HepG2 (cell line): ENCODE measurements around the gene COL5A2. TPM values are rescaled to one million over a fixed set of nuclear protein-coding genes. Genes with fewer than 3 reads are reported as not detected.

ENCODE experiments used
- ATAC-seq: fragments of 200-7000 bp; cut with Tn5 transposase; 3 replicates; pipeline ENCODE4 v1.9.1; 2020; ENCODE audit warnings: mild to moderate bottlenecking, moderate library complexity
- BruUV-seq: library from RNA; stranded (reverse); fragments of 400-500 nt; replicated peaks from 2 replicates; lab custom pipeline; 2021; lab: Mats Ljungman, UMichigan
- CTCF ChIA-PET: fragments of 300-600 bp; formaldehyde crosslinking; extraction: SDS; loops from one replicate; lab custom pipeline; 2021; ENCODE audit warnings: low total read pairs, inconsistent platforms, low intra/inter-chr PET ratio; lab: Yijun Ruan, JAX
- POLR2A ChIA-PET: fragments of 350-600 bp; sonication (Branson Sonifier 250); formaldehyde crosslinking; loops from one replicate; lab custom pipeline; 2020; ENCODE audit warnings: antibody characterized with exemption, inconsistent platforms; lab: Yijun Ruan, JAX
- DNase-seq: peaks from one replicate; pipeline ENCODE4 v3.0.0-alpha.2; 2015; ENCODE audit warnings: low spot score
- FAIRE-seq: peaks from 3 replicates; lab custom pipeline; 2011; peaks lifted over from hg19 to GRCh38; lab: Jason Lieb, UNC
- H2AFZ ChIP-seq: one replicate; pipeline ENCODE4 v1.6.1; 2011; ENCODE audit warnings: low read length, inconsistent platforms
- H3K27ac ChIP-seq: fragments of 300-600 bp; 3 replicates; pipeline ENCODE4 v1.8.0; 2011; ENCODE audit warnings: mixed run types, mild to moderate bottlenecking, mixed read lengths, low read length, inconsistent platforms; ENCODE audit not compliant: insufficient read depth; ENCODE audit errors: extremely low read length
- H3K27me3 ChIP-seq, 2 experiments: fragments of 200-600 bp in 1 of 2; 2 replicates in 1 of 2; 3 replicates in 1 of 2; pipeline versions ENCODE4 v1.6.0 to v1.8.0; 2011; ENCODE audit warnings: low read length in 2 of 2, mild to moderate bottlenecking in 2 of 2, moderate library complexity in 2 of 2, inconsistent platforms in 1 of 2; ENCODE audit not compliant: insufficient read depth in 2 of 2, control insufficient read depth in 1 of 2
- H3K36me3 ChIP-seq, 2 experiments: fragments of 200-600 bp in 1 of 2; replicated peaks in 1 of 2; 2 replicates in 1 of 2; 3 replicates in 1 of 2; pipeline versions ENCODE4 v1.5.1 to v1.8.0; 2011; ENCODE audit warnings: low read length in 2 of 2, inconsistent platforms in 1 of 2; ENCODE audit not compliant: insufficient read depth in 2 of 2, control insufficient read depth in 1 of 2
- H3K4me1 ChIP-seq: 2 replicates; pipeline ENCODE4 v1.5.1; 2012; ENCODE audit warnings: low read length, inconsistent platforms; ENCODE audit not compliant: insufficient read depth
- H3K4me2 ChIP-seq: 2 replicates; pipeline ENCODE4 v1.6.0; 2011; ENCODE audit warnings: low read depth, low read length, inconsistent platforms
- H3K4me3 ChIP-seq, 3 experiments: fragments of 200-600 bp in 1 of 3; sonication (generic), shearing (Covaris generic) in 1 of 3; replicated peaks in 1 of 3; 2 replicates each; pipeline ENCODE4 v1.5.1; 2011 to 2016; ENCODE audit warnings: low read length in 3 of 3, inconsistent platforms in 2 of 3, low read depth in 2 of 3, mild to moderate bottlenecking in 2 of 3, control low read depth in 1 of 3, mixed read lengths in 1 of 3; ENCODE audit not compliant: insufficient read depth in 1 of 3
- H3K79me2 ChIP-seq: one replicate; pipeline ENCODE4 v1.6.1; 2011; ENCODE audit warnings: low read length, inconsistent platforms; ENCODE audit not compliant: insufficient read depth
- H3K9ac ChIP-seq: 2 replicates; pipeline ENCODE4 v1.6.0; 2011; ENCODE audit warnings: mild to moderate bottlenecking, low read depth, low read length, inconsistent platforms; ENCODE audit not compliant: insufficient read depth
- H3K9me3 ChIP-seq: 2 replicates; pipeline ENCODE4 v1.5.1; 2012; ENCODE audit warnings: mild to moderate bottlenecking, low read length
- H4K20me1 ChIP-seq: 2 replicates; pipeline ENCODE4 v1.6.0; 2011; ENCODE audit warnings: inconsistent platforms, mild to moderate bottlenecking, low read length, moderate library complexity; ENCODE audit not compliant: insufficient read depth
- RAD51 ChIP-seq: fragments of 450-650 bp; IDR thresholded peaks from 2 replicates; pipeline ENCODE4 v1.6.1; 2016; ENCODE audit warnings: borderline replicate concordance
- WGBS: methylation state at CpG from one replicate; pipeline ENCODE4 v1.1.6; 2017; ENCODE audit warnings: low lambda C conversion rate; 5-methylcytosine and 5-hydroxymethylcytosine counted together
- in situ Hi-C: cut with HindIII; loops from 2 replicates; pipeline ENCODE4 v1.10.0; 2017; ENCODE audit warnings: low pct_unique_long_range_greater_than_20kb; ENCODE audit not compliant: extremely low pct_ligation_motif_present
- intact Hi-C: fragments of 100-400 bp; cut with micrococcal nuclease; formaldehyde crosslinking; loops from one replicate; pipeline ENCODE4 v1.10.0; 2022; ENCODE audit not compliant: unreplicated experiment
- polyA plus RNA-seq, 8 experiments: library from polyadenylated mRNA; depleted of rRNA in 3 of 8; stranded (reverse) in 7 of 8; unstranded in 1 of 8; fragments of >200 nt; fragmentation: Illumina TruSeq in 4 of 8; extraction: Trizol in 4 of 8; gene quantifications; 2 replicates each; pipeline versions ENCODE4 v1.2.1 to v1.2.3, GENCODE V29; 2011 to 2016; ENCODE audit warnings: low read depth in 4 of 8, missing spikeins in 1 of 8, mixed read lengths in 1 of 8; ENCODE audit not compliant: insufficient read depth in 1 of 8
- total RNA-seq, 5 experiments: library from RNA; depleted of rRNA; stranded (reverse); fragments of >200 nt; fragmentation: Illumina TruSeq; extraction: Trizol; gene quantifications; 2 replicates each; pipeline ENCODE4 v1.2.3, GENCODE V29; 2016; ENCODE audit warnings: low read depth in 1 of 5
- TF ChIP-seq, protein P1 (sequence below), 2 experiments: fragments of 450-650 bp in 1 of 2; sonication (generic) in 1 of 2; formaldehyde crosslinking in 1 of 2; IDR thresholded peaks; 2 replicates each; pipeline versions ENCODE4 v1.6.1 to v1.8.0; 2016 to 2022; ENCODE audit warnings: antibody characterized with exemption in 1 of 2, mild to moderate bottlenecking in 1 of 2, missing genetic modification reagents in 1 of 2
- TF ChIP-seq, protein P2 (sequence below), 2 experiments: sonication (generic) in 1 of 2; formaldehyde crosslinking in 1 of 2; IDR thresholded peaks; 2 replicates each; pipeline versions ENCODE4 v1.5.1 to v1.6.1; 2011 to 2020; ENCODE audit warnings: borderline replicate concordance in 1 of 2, low read depth in 1 of 2, low read length in 1 of 2, mild to moderate bottlenecking in 1 of 2, missing genetic modification reagents in 1 of 2, moderate library complexity in 1 of 2

COL5A2 gene
- total and polyA plus RNA-seq, 2 of the 13 experiments (the other 11 are each of a cell fraction or from before 2014, with no cell fraction given), result 0.83 to 1.5 TPM

DNA sequence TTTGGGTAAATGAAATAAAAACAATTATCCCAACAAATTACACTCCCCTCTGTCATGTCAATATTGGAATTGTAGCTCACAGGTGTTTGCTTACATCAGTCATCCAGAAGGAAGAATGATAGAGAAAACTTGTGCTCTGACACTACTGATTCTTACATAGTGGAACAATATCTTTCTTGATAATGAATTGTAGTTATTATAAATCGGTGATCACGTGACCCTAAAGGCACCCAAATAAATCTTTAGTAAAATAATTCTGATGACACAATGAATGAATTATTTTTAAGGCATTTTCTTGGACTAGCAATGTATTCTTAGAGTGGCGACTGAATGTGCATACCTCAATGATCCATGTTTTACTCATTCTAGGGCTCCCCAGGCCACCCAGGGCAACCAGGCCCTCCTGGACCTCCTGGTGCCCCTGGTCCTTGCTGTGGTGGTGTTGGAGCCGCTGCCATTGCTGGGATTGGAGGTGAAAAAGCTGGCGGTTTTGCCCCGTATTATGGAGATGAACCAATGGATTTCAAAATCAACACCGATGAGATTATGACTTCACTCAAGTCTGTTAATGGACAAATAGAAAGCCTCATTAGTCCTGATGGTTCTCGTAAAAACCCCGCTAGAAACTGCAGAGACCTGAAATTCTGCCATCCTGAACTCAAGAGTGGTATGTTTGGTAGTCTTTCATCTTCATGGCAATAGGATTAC, 170.9 kb downstream of the COL5A2 start:
- no peak overlapping the region for H2AFZ ChIP-seq
- no TSS peak for BruUV-seq
- no peaks in the 10 kb centered on the region for H3K79me2 ChIP-seq
- ChIA-PET CTCF (no interaction called here), POLR2A (no interaction called here)
- no peak overlapping the region for H3K4me3 ChIP-seq
- intact Hi-C loops (no loop called here), in situ Hi-C loops (no loop called here)
- H3K9ac ChIP-seq, result no peak overlapping the region
- WGBS, result 34% methylated on average over 9 of the region's 9 CpGs
- no peaks in the 10 kb centered on the region for H4K20me1 ChIP-seq
- H3K4me2 ChIP-seq, result no peak overlapping the region
- no peaks in the 10 kb centered on the region for H3K36me3 ChIP-seq
- DNase-seq (no peak), FAIRE-seq (no peak), ATAC-seq (no peak)
- H3K27ac ChIP-seq, result no peak overlapping the region
- no peaks in the 10 kb centered on the region for H3K27me3 ChIP-seq
- H3K4me1 ChIP-seq, result no peaks in the 10 kb centered on the region
- TF ChIP-seq, protein P1, sequence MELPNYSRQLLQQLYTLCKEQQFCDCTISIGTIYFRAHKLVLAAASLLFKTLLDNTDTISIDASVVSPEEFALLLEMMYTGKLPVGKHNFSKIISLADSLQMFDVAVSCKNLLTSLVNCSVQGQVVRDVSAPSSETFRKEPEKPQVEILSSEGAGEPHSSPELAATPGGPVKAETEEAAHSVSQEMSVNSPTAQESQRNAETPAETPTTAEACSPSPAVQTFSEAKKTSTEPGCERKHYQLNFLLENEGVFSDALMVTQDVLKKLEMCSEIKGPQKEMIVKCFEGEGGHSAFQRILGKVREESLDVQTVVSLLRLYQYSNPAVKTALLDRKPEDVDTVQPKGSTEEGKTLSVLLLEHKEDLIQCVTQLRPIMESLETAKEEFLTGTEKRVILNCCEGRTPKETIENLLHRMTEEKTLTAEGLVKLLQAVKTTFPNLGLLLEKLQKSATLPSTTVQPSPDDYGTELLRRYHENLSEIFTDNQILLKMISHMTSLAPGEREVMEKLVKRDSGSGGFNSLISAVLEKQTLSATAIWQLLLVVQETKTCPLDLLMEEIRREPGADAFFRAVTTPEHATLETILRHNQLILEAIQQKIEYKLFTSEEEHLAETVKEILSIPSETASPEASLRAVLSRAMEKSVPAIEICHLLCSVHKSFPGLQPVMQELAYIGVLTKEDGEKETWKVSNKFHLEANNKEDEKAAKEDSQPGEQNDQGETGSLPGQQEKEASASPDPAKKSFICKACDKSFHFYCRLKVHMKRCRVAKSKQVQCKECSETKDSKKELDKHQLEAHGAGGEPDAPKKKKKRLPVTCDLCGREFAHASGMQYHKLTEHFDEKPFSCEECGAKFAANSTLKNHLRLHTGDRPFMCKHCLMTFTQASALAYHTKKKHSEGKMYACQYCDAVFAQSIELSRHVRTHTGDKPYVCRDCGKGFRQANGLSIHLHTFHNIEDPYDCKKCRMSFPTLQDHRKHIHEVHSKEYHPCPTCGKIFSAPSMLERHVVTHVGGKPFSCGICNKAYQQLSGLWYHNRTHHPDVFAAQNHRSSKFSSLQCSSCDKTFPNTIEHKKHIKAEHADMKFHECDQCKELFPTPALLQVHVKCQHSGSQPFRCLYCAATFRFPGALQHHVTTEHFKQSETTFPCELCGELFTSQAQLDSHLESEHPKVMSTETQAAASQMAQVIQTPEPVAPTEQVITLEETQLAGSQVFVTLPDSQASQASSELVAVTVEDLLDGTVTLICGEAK (IDR thresholded peaks at IDR 0.05), result no peak
- TF ChIP-seq, protein P1 (CRISPR knock-in tag; IDR thresholded peaks at IDR 0.05), result no peak
- TF ChIP-seq RAD51, result peak; percentile 83; the same call in 1 of the 2 replicates
- TF ChIP-seq, protein P2, sequence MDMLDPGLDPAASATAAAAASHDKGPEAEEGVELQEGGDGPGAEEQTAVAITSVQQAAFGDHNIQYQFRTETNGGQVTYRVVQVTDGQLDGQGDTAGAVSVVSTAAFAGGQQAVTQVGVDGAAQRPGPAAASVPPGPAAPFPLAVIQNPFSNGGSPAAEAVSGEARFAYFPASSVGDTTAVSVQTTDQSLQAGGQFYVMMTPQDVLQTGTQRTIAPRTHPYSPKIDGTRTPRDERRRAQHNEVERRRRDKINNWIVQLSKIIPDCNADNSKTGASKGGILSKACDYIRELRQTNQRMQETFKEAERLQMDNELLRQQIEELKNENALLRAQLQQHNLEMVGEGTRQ (IDR thresholded peaks at IDR 0.05; ENCODE audit: low read depth, low read length), result peak; percentile 28; the same call in 1 of the 2 replicates
- TF ChIP-seq, protein P2 (CRISPR knock-in tag; IDR thresholded peaks at IDR 0.05; ENCODE audit: borderline replicate concordance), result no peak
- H3K9me3 ChIP-seq, result no peaks in the 10 kb centered on the region
